GM12873 (cell line): ENCODE results near the gene RAB39A.

Source experiments
- TF ChIP-seq, protein P1 (sequence below): IDR thresholded peaks from 2 replicates; pipeline ENCODE4 v1.5.1; 2012; ENCODE audit warnings: low read depth, mild to moderate bottlenecking, moderate library complexity, low read length, control low read depth; ENCODE audit not compliant: insufficient read depth; ENCODE audit errors: missing control alignments

The RAB39A gene

DNA sequence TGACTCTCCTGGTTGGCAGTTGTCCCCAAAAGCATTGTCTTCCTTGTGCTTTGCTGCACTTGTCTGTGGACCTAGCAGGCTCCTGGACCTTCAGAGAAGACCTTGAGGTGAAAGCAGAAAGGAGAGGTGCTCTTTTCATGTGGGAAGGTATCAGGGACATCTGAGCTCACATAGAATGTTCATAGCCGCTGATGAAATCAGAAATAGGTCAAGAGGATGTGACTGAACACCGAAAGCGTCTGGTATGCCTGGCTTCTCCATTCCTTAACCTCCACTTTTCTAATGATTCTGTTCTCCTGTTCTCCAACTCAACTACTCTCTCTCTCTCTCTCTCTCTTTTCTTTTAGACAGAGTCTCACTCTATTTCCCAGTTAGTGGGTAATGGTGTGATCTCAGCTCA lies 74.2 kb downstream of the RAB39A start:
- TF ChIP-seq, protein P1, sequence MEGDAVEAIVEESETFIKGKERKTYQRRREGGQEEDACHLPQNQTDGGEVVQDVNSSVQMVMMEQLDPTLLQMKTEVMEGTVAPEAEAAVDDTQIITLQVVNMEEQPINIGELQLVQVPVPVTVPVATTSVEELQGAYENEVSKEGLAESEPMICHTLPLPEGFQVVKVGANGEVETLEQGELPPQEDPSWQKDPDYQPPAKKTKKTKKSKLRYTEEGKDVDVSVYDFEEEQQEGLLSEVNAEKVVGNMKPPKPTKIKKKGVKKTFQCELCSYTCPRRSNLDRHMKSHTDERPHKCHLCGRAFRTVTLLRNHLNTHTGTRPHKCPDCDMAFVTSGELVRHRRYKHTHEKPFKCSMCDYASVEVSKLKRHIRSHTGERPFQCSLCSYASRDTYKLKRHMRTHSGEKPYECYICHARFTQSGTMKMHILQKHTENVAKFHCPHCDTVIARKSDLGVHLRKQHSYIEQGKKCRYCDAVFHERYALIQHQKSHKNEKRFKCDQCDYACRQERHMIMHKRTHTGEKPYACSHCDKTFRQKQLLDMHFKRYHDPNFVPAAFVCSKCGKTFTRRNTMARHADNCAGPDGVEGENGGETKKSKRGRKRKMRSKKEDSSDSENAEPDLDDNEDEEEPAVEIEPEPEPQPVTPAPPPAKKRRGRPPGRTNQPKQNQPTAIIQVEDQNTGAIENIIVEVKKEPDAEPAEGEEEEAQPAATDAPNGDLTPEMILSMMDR = no peak

- TF ChIP-seq, protein P1 = no peak
Observed at GRCh38 chr11:108003623-108004022, 75.4 kb downstream of the RAB39A start.

DNA sequence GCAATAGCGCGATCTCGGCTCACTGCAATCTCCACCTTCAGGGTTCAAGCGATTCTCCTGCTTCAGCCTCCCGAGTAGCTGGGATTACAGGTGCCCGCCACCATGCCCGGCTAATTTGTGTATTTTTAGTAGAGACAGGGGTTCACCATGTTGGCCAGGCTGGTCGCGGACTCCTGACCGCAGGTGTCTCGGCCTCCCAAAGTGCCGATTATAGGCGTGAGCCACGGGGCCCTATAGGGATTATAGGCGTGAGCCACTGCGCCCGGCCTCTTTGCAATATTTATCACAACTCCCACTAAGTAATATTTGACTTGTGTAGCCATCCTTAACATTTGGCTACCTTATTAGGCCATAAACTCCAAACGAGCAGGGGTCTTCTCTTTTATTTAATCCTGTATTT lies 79.6 kb downstream of the RAB39A start:
- TF ChIP-seq, protein P1 = no peak

GRCh38 chr11:108008656-108009496 lies 80.6 kb downstream of the RAB39A start, which contains the start of gene CUL5:
TSS of gene CUL5 (plus strand) at chr11:108008898. CDS start at chr11:108009349, 451 bp downstream.
- TF ChIP-seq, protein P1 = peak; percentile 89

- TF ChIP-seq, protein P1 = no peak
Observed at GRCh38 chr11:108009497-108010370, 81.5 kb downstream of the RAB39A start.

GRCh38 chr11:108012139-108012725 lies 84.0 kb downstream of the RAB39A start:
- TF ChIP-seq, protein P1 = no peak
